ENCODE data around the gene MRPL16.

DNA sequence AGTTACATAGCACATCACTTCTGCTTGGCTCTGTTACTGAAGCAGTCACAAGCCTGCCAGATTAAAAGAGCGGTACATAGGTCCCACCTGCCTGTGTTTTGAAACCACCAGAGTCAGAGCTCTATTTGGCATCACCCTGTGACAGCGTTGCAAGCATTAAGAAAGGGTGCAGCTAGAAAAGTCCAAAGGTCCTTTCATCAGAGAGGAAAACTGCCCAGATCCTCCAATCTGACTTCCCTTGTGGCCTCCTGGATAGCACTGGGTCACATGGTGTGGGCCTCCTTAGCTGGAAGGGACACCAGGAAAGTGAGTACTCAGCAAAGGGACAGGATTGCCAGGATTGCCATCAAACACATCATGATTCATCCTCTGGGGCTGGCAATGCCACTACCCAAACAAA is 32.5 kb downstream of the MRPL16 start:
- TF ChIP-seq EZH2 (IDR thresholded peaks at IDR 0.05; ENCODE audit: borderline replicate concordance, insufficient read depth, low read length, poor library complexity, severe bottlenecking) (no peak), SMC3 (conservative IDR thresholded peaks at IDR 0.05; ENCODE audit: poor library complexity) (no peak), RAD21 (conservative IDR thresholded peaks at IDR 0.05) (no peak), EP300 (conservative IDR thresholded peaks at IDR 0.05; ENCODE audit: poor library complexity, severe bottlenecking) (no peak)
- TF ChIP-seq, protein P1, sequence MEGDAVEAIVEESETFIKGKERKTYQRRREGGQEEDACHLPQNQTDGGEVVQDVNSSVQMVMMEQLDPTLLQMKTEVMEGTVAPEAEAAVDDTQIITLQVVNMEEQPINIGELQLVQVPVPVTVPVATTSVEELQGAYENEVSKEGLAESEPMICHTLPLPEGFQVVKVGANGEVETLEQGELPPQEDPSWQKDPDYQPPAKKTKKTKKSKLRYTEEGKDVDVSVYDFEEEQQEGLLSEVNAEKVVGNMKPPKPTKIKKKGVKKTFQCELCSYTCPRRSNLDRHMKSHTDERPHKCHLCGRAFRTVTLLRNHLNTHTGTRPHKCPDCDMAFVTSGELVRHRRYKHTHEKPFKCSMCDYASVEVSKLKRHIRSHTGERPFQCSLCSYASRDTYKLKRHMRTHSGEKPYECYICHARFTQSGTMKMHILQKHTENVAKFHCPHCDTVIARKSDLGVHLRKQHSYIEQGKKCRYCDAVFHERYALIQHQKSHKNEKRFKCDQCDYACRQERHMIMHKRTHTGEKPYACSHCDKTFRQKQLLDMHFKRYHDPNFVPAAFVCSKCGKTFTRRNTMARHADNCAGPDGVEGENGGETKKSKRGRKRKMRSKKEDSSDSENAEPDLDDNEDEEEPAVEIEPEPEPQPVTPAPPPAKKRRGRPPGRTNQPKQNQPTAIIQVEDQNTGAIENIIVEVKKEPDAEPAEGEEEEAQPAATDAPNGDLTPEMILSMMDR (IDR thresholded peaks at IDR 0.05; ENCODE audit: poor library complexity, severe bottlenecking): no peak
- TF ChIP-seq, protein P2, sequence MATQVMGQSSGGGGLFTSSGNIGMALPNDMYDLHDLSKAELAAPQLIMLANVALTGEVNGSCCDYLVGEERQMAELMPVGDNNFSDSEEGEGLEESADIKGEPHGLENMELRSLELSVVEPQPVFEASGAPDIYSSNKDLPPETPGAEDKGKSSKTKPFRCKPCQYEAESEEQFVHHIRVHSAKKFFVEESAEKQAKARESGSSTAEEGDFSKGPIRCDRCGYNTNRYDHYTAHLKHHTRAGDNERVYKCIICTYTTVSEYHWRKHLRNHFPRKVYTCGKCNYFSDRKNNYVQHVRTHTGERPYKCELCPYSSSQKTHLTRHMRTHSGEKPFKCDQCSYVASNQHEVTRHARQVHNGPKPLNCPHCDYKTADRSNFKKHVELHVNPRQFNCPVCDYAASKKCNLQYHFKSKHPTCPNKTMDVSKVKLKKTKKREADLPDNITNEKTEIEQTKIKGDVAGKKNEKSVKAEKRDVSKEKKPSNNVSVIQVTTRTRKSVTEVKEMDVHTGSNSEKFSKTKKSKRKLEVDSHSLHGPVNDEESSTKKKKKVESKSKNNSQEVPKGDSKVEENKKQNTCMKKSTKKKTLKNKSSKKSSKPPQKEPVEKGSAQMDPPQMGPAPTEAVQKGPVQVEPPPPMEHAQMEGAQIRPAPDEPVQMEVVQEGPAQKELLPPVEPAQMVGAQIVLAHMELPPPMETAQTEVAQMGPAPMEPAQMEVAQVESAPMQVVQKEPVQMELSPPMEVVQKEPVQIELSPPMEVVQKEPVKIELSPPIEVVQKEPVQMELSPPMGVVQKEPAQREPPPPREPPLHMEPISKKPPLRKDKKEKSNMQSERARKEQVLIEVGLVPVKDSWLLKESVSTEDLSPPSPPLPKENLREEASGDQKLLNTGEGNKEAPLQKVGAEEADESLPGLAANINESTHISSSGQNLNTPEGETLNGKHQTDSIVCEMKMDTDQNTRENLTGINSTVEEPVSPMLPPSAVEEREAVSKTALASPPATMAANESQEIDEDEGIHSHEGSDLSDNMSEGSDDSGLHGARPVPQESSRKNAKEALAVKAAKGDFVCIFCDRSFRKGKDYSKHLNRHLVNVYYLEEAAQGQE (IDR thresholded peaks at IDR 0.05; ENCODE audit: borderline replicate concordance): no peak
